HG03460 (cell line): ENCODE results near the gene PUS10.

Experiments
- ATAC-seq: cut with Tn5 transposase; IDR thresholded peaks from one replicate; pipeline ENCODE4 v1.9.1; 2021; ENCODE audit not compliant: unreplicated experiment

Gene PUS10

DNA sequence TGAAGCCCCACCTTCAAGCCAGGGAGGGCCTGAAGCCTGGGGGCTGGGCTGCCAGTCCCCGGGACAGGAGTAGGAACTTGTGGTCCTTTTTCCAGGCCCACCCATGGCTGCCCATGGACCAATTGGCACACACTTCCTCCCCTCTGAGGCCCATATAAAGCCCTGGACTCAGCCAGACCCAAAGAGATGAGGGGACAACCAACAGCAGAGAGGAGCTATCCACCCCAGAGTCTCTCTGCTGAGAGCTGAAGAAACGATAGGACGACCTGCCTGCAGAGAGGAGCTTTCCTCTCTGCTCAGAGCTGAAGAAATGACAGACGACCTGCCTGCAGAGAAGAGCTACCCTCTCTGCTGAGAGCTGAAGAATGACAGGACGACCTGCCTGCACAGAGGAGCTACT is 44.4 kb downstream of the PUS10 start:
- no peak for ATAC-seq

DNA sequence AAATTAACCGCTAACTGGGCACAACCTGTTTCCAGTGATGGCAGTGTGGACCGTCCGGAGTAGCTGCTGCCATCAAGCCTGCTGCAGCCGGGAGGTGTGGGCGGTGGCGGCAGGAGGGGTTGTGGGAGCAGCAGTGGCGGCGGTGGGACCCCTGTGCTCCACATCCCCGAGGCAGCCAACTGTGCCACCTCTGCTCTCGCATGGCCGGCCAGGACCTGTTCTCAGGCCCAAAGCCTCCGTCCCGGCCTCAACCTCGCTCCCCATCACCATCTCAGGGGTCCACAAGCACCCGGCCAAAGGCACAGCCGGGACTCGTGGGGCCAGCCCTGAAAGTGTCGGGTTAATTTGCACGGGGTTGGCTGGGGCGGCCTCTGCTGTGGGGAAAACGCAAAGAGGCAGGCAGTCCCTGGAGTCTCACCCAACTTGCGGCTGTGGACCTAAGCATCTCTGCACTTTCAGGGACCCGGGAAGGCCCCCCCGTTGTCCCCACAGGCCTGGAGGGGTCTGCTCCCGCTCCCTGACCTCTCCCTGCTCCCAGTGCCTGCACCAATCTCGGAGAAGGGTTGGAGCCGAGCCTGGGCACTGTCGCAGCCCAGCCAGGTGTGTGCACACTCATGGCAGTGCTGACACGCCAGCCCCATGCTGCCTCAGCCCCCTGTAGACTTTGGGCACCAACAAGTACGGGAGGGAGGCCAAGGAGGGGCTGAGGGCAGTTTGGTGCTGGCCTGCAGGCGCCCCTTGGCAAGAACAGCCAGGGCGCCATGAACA is 45.0 kb downstream of the PUS10 start:
- no peak for ATAC-seq

DNA sequence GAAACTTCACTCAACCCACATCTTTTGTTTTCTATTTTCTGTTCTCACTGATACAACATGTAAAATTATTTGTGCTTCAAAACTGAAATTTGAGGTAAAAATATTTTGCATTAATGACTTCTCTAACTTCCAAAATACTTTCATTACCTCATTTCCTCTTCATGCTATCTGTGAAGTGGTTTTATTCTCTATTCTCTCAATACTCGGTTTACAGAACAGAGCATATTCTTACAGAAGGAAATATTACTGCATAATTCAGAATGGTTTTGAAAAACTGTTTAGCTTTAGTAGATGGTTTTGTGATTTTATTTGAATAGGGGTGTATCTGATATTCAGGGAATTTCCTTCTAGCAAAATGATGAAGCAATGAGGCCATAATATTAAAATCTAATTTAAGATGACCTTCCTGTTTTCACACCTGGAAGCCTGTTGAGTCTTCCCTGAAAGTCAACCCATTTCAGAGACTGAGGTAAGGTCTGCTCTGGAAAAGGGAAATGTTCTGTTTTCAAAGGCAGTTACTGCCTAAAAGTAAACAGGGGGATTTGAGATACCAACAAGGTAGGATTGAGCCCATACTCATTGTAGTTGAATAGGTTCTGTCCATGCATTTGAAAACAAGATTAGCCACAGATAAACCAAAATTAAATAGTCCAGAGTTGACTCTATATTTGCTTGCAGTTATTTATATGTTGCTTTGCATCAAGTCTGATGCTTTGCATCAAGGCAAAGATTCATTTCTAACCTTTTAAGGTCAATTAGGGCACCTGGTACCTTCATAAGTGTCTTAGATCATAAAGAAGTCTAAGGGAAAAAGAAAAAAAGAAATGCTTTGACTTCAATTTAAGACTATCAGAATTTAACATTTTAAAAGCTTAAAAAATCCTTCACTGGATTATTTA is 51.3 kb downstream of the PUS10 start:
- peak; percentile 63 for ATAC-seq

DNA sequence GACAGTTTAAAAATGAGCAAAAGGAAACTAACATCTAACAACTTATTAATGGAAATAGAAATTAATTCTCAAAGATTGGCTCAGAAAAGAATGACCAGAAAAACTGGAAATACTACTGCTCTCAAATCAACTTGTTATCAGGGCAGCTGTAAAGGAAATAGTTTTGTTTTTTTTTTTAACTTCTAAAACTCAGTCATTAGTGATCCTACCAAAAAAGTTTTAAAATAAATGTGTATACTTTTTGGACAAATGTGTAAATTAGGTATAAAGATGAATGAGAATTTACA is 52.6 kb downstream of the PUS10 start:
- no peak for ATAC-seq

DNA sequence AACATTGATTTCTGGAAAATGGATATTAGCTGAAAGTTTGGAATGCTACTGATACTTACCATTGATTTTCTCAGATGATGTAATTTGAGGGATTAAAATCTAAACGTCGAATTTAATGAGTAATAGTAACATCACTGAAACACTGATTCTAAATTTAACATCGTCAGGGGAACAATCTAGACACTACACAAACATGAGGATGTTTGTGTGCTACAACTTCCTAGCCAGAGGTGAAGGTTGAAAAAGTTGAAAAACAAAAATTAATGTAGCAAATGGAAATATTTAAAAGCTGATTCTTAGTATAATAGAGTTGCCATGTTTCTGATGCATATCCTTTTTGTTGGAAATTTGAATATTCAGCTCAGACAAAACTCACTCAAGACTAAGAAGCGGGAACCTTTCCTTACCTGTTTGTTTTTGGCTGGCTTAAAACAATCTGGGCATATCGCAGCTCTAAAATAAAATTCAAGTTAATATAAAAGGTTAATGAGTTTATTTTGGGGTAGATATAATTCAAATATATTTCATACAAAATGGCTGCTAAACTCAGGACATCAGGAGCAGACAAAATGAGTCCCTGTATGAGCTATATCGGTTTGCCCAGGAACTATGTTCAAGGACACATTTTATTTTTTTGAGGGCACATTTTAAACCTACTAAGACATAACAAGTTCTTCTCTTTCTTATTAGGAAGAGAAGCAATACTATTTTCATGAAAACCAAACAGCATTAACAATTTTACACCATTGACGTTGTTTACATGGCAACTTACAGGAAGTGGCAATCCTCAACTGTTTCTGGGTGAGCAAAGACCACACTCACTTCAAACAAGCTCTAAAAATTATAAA is 53.2 kb downstream of the PUS10 start:
- ATAC-seq = no peak

DNA sequence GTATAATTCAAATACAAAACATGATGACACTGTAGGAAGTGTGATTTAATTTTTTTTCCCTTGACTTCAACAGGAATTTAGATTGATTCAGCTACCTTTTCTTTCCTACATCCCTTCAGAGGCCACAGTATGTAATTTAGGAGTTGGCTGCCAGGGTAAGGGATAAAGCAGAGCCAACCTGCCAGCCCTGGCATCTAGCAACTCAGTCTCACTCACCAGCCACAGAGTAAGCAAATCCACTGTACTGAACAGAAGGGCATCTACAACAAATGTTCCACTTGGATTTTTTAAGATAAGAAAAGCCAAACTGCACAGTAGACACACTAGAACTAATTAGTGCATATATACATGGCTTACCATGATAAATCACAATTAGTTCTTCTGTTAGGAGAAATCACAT is 54.9 kb downstream of the PUS10 start:
- ATAC-seq = no peak

DNA sequence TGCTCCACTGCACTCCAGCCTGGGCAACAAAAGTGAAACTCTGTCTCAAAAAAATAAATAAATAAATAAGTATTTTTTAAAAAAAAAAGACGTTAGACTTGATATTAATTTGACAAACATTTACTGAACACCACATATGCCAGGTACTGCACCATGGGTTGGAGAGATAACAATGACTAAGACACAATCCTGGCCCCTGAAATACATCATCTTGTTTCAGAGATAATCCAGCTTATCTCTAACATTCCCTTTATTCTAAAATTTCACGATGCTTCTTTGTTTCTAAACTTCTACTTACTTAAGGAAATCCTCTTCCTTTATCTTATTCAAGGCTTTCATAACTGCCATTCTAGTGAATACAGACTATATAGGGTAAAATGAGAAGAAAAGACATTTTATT is 55.5 kb downstream of the PUS10 start:
- no peak for ATAC-seq

DNA sequence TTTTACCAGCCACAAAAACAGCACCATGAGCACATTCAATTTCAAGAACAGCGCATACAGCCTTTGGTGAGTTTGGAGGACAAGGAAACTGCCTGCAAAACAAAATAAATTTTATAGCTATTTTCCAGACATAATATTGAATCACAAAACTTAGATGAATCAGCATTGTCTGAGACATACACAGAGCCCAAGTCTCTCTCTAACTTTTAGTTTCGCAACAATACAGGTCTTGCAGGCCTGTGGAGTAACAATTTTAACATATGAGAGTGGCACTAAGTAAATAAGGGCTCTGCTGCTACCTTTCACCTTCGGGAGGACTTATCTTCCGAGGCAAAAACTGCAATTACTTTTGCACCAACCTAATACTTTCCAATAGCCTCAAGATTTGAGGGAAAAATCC is 56.6 kb downstream of the PUS10 start:
- ATAC-seq = no peak

DNA sequence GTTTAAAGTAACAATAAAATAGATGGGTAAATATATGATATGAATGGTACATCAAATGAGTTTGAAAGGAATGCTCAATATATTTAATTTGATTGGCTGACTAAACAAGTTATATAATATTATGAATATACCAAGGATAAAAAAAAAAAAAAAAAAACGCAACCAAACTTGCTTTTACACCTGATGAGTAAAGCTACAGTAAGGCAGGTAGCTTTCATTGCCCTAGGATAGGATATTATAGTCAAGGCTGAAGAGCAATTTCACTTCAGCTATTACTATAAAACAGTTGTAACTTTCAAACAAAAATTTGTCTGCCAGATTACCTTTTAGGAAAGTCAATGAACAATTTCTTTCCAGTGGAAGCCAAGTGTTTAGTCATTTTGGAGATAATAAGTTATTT is 57.3 kb downstream of the PUS10 start:
- no peak for ATAC-seq

DNA sequence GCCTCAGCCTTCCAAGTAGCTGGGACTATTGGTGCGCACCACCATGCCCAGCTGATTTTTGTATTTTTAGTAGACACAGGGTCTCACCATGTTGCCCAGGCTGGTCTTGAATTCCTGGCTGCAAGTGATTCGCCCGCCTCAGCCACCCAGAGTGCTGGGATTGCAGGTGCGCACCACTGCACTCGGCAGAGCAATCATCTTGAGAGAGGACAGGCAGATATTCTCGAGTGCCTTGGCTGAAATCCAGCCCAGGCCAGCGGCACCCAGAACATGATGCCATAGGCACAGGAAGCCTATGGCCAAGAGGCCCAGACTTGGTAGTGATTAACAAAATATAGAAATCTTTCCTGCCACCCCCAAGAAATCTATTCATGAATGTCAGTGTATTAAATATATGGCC is 58.6 kb downstream of the PUS10 start:
- ATAC-seq = no peak

DNA sequence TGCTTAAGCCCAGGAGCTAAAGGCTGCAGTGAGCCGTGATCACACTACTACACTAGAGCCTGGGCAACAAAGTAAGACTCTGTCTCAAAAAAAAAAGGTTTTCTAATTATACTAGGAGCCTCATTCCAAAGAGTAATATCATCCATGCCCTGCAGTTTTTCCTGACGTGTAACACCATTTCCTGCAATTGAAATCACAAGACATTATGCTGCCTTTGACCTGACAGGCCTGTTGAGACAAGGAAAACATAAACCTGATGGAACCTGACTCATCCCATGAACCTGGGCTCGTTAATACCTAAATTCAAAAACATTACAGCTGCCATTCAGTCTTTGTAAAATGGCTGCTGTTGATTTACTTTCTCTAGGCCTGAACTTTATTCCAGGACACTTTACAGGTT is 59.3 kb downstream of the PUS10 start:
- ATAC-seq = no peak

DNA sequence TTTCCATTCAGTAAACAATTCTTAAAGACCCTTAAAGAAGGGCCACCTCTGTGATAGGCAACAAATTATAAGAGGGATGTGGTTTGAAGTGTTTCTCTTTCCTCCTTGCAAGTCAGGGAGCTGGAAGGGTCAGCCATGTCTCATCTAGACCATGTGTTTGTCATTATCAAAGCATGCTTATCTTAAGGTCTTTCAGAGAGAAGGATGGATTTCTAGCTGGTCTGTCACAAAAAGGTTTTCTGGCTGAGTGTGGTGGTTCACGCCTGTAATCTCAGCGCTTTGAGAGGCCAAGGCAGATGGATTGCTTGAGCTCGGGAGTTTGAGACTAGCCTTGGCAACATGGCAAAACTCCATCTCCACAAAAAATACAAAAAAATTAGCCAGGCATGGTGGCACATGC is 59.7 kb downstream of the PUS10 start:
- ATAC-seq = no peak

DNA sequence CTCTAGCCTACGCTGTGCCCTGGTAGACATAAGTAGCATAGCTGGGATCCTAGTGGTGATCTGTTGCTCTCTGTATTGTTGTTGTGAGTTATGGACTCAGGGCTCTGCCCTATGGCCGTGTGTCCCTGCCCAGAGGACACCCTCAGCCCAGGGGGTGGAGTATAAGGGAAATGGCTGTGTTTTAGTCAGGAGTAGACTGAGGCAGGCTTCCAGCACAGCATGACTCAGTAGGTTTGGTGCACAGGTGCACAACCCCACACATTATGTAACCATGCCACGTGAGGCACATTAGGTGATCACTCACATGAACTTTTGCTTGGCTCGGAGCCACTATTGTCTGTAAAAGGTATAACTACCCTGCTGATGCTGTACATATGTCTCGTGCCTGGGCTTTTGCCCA is 60.4 kb downstream of the PUS10 start:
- ATAC-seq = no peak

DNA sequence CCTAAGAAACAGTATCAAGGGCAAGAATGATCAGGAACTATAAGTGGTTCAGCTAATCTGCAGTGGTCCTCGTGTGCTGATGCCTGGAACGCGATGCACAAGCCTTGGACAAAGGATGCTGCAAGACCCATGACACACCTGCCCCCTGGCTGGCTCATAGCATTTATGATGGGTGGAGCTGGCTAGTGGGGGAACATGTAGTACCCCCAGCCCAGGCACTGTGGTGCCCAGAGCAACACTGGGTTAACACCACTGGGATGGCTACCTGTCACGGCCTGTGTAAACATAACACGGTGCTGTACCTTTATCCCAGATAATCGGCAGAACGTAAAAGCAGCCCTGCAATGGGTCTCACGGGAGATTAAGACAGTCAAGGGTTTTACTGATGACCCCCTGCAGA is 60.8 kb downstream of the PUS10 start:
- ATAC-seq = no peak

DNA sequence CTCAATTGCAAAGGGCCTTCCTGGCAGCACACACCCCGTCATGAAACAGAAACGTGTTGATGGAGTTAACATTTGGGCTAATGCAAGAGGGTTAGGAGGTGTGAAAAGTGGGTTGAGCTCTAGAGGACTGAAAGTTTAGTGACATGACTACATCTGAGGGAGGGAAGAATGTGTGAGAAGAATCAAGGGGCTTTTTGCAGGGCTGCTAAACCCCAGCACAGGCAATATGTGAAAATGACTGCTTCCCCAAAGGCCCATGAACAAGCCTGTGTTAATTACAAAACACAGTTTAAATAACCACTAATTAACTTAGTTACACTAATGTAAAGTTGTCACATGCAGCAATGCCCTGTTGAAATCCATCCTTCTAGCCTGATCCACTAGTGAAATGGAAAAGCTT is 63.9 kb downstream of the PUS10 start:
- ATAC-seq = peak; percentile 71

DNA sequence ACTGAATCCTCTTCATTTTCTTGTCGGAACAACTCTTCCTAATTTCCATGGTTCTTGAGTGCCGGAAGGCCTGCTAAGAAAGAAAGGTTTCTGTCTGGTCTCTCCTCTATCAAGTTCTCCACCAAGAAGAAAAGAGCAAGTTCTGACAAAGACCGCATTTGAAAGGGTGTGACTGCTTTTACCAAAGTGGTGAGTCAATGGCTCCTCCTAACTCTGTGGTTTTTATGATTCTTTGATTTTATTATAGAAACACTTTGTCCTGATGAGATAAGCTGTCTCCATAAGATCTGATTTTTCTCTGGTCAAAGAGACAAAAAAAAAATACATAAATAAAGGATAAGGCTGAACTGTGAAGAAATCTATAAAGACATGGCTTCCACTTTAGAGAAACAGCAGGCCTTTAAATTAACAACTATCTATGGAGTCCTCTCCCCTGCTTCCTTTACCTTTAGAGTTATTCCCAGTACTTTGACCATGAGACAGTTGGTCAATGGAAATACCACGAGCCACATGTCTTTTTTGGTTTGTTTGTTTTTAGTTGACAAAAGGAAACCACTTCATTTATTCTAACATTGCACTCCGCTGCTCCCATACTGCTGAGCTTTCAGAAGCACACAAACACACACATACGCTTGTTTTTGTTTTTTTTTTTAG is 69.0 kb downstream of the PUS10 start:
- no peak for ATAC-seq

DNA sequence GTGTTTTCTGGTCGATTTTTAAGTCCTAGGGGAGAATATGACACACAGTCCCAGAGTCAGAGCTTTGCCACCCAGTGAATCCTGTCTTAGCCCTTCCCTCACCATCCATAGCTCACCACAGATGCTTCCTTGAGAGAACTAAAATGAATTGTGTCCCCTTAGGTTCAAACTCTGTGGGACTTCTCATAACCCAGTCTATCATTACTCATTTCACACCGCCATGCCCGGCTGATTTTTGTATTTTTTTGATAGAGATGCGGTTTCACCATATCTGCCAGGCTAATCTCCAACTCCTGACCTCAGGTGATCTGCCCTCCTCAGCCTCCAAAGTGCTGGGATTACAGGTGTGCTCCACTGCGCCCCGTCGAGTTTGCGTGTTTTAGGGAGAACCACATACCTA is 69.9 kb downstream of the PUS10 start:
- no peak for ATAC-seq

DNA sequence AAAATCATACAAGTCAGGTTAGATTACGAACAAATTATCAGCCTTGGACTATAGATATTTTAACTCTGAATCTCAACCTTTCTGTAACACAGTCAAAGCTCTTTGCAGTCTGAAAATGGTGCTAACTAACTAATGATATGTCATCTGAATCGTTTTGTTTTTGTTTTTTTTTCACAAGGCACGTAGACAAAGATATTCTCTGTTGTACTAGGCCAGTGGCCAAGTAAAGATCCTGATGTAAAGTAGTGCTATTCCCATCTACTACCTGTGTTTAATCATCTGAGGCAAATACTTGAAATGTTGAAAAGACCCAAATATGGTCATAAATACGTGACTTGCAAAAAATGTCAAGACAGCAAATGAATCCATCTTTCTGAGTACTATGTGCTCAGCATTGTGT is 71.0 kb downstream of the PUS10 start:
- no peak for ATAC-seq

DNA sequence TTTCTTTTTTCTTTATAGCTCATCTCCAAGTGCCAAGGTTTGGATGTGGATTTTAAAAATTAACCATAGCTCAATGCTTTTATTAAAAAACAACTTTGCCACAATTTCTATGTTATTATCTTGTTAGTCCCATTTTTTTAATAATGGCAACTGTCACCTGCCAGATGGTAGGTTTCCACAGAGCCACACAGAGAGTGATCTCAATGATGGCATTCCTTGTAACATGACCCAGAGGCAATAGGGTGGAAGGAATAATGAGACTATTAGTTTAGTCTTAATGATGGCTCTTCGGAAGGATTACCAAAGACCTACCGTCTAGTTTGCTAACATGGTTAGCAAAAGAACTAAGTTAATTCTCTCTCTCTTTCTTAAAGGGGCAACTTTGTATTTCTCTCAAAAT is 72.7 kb downstream of the PUS10 start:
- no peak for ATAC-seq

DNA sequence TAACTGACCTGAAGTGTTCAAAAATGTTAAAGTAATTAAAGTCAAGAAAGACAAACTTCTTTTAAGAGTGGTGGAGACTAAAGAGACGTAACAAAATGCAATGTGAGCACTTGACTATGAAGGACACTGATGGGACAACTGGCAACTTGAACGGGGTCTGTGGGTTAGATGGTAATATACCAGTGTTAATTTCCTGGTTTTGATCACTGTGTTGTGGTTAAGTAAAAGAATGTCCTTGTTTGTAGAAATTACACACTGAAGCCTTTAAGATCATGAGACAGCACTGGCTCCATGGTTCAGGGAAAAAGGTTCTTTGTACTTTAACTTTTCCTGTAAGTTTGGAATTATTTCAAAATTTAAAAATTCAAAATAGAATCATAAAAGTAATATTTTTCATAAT is 78.4 kb downstream of the PUS10 start:
- no peak for ATAC-seq

DNA sequence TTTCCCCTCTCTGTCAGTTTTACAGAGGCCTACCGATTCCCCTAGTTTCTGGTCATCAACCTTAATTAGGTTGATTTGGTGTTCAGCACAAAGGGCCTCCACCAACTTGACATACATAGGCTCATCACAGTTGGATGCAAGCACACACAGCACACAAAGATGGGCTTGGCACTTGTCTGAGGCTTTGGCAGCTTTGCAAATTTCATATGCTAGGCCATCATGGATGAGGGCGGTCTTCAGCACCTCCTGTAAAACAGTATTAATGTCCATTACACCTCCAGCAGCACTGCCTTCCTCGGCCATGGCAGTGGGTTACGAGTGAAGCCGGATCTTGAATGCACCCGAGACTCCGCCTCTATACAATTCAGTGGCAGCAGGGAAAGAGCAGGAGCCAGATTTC is 79.8 kb downstream of the PUS10 start:
- no peak for ATAC-seq
